GM19372 (cell line): ENCODE data around the gene ZNF543.
A peak's percentile ranks its signal among the peaks of the same experiment; 100 is the strongest.
"Not testable (repeated sequence)": the region's sequence is repeated elsewhere in the genome, so short reads cannot be mapped to it uniquely, and the experiment has no call there.

Source experiments
- ATAC-seq: cut with Tn5 transposase; IDR thresholded peaks from one replicate; pipeline ENCODE4 v1.9.1; 2021; ENCODE audit warnings: mild to moderate bottlenecking, low read depth, moderate library complexity; ENCODE audit not compliant: unreplicated experiment

Gene ZNF543

DNA sequence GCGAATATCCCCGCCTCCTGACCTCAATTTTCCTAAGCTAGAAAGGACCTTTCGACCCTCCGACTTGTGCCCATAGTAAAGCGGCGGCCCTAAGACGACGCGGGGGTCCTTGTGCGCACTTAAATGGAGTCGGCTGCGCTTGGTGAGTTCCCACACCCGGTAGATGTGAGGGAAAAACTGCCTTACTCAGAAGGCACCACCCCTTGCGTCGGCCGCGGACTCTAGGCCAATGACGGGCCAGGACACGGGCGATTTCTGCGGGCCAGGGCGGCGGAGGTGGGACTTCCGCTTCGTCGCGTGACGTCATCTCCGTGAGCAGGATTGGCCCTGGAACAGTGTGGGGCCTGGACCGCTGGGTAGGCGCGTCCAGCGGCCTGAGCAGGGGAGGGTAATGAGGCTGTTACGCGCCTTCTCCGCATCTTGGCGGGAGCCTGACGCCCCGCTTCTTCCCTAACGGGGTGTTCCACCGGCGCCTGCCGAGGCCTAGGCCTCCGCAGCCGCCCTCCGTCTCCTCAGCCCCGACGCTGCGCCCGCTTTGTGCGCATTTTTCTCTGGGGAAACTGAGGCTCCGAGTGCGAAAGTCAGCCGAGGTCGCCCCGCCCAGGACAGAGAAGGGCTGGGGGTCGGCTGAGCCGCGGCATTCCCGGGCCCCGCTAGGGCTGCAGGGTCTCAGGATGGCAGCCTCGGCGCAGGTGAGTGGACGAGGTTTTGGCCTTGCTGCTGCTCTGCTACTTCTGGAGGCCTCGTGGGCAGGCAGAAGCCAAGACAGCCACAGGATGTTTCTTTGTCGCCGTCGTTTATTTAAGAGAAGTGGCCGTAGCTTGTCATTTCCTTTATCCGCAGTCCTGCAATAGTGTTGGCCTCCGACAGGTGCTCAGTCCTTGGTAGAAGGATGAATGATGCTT, at the start of gene ZNF543:
Gene ZNF543, plus strand, starts transcription at position 293 of the 905 bp plus-strand sequence. Its CDS starts 382 bp downstream, at position 675.
- ATAC-seq: peak; percentile 93

DNA sequence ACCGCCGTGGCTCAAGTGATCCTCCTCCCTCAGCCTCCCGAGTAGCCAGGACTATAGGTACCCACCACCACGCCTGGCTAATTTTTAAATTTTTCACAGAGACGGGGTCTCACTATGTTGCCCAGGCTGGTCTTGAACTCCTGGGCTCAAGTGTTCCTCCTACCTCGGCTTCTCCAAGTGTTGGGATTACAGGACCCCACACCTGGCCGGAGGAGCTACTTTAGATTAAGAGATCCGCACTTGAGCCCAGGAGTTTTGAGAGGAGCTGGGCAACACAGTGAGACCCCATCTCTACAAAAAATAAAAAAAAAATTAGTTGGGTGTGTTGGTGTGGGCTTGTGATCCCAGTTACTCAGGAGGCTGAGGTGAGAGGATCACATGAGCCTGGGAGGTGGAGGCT, 49.0 kb upstream of the ZNF543 start:
- ATAC-seq: no peak

DNA sequence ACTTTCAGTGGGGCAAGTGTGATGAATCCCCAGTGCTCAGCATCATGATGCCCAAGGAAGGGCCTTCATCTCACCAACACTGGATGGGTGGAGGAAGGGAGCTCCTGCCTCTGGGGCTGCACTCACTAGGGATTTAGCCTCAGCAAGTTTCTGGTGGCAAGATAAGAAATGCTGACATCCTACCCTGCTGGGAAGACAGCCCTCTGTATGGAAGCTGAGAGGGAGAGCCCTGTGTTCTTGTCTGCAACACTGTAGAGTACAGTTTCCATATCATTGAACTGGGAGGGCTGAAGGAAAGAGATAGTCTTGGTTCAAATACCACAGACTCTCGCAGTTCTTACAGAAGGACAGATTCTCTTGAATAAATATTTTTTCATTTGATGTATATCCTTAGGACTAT, 47.3 kb upstream of the ZNF543 start:
- ATAC-seq: no peak

DNA sequence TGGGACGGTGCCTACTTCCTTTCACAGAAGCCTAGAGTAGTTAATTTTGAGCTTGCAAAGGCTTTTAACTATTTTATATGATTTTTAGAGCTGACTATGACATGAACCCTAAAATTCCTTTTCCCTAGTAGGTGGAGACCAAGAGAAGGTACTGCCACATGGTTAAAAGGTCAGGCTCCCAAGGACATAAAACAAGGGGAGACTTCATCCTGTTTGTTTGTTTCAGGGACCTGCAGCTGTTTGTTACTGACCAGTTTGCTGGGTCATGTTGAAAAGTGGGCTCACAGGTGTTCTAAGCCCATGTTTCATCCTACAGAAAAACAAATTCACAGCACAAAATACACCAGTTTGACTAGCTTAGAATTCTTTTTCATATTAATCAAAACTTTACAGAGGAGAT, 43.8 kb upstream of the ZNF543 start:
- no peak for ATAC-seq

DNA sequence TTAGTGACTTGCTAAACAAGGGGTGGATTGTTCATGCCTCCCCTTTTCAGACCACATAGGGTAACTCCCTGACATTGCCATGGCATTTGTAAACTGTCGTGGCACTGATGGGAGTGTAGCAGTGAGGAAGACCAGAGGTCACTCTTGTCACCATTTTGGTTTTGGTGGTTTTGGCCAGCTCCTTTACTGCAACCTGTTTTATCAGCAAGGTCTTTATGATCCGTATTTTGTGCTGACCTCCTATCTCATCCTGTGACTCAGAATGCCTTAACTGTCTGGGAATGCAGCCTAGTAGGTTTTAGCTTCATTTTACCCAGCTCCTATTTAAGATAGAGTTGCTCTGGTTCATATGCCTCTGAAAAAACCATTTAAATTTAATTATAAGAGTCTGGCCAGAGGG, 41.8 kb upstream of the ZNF543 start:
- not testable (repeated sequence) for ATAC-seq

DNA sequence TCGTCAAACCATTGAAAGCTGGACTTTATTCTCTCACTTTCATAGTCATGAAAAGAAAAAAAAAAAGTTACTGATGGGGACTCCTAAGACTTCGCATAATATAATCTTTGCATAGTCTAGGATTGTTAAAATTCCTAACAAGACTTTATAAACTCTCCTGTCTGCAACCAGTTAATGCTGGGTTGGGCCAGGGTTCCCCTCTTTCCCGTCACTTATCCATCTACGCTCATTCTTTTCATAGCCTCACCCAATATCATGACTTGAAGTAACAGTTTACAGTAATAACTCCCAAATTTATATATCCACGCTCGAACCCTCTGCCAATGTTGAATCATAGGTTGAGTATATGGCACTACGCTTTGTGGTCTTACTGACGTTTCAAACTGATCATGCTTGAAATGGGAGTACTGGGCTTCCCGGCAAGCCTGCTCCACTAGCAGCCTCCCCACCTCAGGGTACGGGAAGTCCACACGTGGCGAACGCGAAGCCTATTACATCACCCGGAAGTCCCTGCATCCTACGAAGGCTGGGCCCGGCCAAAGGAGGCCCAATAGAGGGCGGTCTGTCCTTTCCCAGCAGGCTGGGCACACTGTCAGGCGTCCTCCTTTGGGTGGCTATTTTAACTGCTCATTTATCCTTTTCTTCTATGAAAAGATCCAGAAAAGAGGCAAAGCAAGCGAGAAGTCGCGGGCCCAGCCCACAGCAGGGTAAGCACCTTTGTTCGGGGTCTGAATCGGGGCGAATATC, 40.7 kb upstream of the ZNF543 start:
- ATAC-seq: peak; percentile 66

DNA sequence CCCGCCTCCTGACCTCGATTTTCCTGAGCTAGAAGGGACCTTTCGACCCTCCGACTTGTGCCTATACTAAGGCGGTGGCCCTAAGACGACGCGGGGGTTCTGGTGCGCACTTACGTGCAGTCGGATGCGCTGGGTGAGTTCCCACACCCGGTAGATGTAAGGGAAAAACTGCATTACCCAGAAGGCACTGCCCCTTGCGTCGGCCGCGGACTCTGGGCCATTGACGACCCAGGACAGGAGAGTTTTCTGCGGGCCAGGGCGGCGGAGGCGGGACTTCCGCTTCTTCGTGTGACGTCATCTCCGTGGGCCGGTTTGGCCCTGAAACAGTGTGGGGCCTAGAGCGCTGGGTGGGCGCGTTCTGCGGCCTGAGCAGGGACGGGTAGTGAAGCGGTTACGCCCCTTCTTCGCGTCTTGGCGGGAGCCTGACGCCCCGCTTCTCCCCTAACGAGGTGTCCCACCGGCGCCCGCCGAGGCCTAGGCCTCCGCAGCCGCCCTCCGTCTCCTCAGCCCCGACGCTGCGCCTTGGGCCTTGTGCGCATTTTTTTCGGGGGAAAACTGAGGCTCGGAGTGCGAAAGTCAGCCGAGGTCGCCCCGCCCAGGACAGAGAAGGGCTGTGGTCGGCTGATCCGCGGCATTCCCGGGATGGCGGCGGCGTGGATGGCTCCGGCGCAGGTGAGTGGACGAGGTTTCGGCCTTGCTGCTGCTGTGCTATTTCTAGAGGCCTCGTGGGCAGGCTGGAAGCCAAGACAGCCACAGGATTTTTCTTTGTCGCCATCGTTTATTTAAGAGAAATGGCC, 39.9 kb upstream of the ZNF543 start, which contains the start of gene ZNF460:
Gene ZNF460, plus strand, starts transcription at position 321 of the 797 bp plus-strand sequence. Its CDS starts 322 bp downstream, at position 643.
- peak; percentile 78 for ATAC-seq

DNA sequence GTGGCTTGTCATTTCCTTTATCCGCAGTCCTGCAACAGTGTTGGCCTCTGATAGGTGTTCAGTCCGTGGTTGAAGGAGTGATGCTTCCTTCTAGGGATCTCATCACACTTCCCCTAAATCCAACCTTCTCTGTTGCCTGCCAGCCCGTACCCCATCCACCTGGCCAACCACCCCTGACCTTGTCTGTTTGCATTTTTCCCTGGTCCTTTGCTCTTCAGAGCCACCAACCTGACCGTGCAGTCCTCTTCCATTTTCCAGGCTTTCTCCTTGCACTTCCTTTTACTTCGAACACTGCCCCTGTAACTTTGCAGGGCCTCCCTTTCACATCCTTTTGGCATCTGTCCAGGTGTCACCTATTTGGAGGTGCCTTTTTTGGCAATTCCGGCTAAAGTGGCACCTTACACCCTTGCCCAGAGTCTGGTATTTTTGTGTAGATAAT, 39.3 kb upstream of the ZNF543 start:
- no peak for ATAC-seq

DNA sequence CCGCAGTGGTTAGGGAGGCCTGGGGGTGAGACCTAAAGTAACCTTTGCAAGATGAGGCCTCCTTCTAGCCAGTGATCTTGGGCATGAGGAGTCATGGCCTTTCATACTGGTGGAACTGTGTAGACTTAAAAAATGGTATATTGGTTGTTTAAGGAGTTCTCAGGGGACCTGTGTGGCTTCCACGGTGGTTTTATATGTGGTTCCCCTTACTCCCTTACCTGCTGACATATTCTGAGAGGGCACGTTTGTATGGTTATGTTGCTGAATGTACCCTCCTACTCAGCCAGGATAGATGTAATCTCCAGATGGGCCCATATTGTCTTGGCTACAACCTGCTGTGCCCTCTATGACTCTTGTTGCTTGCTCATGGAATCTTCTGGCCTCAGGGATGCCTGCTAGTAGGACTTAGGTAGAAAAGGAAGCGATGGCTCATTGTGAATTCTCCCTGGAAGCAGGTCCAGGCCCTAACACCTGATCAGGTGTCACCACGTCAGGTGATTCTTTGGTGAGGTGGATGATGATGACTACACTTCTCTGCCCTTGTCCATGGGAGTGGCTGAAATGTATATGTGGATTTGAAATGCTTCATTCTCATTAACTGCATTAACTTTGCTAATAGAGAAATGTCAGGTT, 38.1 kb upstream of the ZNF543 start:
- no peak for ATAC-seq

DNA sequence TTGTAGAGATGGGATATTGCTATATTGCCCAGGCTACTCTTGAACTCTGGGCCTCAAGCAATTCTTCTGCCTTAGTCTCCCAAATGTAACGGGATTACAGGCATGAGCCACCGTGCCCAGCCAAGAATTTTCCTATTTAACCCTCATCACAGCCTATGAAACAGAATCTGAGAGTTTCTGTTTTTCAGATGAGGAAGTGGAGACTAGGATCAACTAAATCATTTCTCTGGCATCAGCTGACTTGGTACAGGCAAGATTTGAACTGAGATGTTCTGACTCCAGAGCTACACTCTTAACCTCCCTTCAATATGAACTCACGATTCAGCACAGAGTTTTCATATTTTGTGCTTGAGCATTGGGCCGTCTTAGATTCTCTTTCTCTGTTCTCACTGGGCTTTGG, 31.9 kb upstream of the ZNF543 start:
- ATAC-seq: no peak

DNA sequence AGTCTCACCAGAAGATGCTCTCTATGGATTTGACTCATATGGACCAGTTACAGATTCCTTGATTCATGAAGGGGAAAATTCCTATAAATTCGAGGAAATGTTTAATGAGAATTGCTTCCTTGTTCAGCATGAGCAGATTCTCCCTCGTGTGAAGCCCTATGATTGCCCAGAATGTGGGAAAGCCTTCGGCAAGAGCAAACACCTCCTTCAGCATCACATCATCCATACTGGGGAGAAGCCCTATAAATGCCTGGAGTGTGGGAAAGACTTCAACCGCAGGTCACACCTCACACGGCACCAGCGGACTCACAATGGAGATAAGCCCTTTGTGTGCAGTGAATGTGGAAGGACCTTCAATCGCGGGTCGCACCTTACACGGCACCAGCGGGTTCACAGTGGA, 29.3 kb upstream of the ZNF543 start:
- ATAC-seq: no peak

DNA sequence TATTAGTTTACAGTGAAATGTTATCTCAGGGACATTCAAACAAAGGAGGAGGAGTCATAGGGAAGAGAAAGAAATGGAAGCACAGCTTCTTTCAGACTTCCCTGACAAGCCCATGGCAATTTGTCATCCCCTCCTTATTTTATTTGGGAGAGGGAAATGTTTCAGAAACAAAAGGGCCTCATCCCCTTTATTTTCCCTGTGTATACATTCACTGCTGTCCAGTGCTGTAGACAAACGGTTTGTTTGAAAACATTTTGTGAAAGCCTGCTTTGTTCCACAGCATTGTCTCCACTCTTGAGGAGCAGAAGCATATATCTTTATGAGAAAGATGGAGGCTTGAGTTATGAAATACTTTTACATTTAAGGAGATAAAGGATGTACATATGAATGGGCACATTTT, 27.7 kb upstream of the ZNF543 start:
- no peak for ATAC-seq

DNA sequence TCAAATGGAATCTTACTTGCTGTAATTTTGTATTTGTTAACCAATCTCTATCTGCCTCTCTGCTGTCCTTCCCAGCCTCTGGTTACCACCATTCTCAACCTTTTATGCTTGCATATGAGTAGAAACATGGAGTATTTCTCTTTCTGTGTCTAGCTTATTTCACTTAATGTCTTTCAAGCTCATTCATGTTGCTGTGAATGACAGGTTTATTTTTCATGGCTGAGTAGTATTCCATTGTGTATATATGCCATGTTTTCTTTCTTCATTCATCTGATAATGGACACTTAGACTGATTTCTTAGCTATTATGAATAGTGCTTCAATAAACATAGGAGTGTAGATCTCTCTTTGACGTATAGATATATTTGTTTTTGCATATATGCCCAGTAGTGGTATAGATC, 26.6 kb upstream of the ZNF543 start:
- no peak for ATAC-seq

DNA sequence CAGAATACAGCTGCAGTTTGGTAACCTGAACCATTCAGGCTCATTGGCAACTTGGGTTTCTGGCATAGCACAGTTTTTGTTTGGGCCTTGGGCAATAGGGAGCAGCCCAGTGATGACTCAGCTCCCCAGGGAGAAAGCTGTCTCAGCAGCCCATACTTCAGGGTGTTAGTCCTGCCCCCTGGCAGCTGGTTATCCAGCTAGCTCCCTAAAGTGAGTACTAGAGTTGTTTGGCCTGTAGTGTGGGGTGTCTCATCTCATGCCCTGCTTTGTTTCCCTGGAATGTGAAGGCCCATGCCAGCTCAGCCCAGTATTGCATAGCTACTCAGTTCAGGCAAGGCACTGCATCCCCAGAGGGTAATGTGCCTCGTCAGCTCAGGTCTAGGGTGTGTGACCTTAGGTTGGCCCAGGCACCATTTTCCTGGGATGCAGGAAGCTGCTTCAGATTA, 18.2 kb upstream of the ZNF543 start:
- ATAC-seq: no peak

DNA sequence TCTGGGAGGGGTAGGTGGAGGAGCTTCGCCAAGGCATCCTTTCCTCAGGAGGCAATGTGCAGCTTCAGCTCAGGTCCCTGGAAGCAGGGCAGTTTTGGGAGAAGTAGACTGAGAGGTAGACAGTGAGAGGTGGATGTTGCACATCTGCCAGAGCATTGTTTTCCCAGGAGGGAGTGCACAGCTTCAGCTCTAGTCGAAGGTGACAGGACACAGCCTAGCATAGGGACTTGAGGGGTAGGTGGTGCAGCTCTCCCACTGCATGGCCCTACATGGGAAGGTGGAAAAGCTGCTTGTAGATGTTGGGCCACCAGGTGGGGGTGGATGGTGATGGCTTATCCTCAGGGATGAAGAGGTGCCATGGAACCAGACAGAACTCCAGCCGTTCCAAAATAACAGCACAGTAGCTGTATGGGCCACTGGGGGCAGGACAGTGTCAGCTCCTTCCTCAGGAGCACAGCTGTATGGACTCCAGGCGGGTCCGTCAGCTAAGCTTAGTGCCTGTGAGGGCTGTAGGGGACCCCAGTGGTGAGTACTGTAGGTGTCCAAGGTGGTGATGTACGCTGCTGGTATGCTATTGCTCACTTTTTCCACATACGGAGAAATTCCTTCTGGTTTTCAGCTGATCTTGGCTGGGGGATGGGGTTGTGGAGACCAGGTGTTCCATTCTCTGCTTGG, 17.4 kb upstream of the ZNF543 start:
- no peak for ATAC-seq

DNA sequence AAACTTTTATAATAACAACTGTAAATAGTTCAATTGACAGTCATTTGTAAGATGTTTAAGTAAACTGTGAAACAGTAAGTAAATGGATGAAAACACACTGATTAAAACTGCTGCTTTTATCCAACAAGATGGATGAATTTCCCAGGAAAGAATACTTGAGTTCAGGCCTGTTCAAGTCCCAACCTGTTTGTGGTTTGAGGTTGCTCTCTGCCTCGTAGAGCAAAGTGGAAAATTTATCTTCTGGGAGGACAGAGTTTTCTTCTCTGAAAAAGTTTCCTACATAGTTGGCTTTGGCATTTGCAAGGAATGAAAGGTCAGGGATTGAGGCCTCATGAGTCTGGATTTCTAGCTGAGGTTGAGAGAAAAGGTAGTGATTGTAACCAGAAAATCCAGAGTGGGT, 15.2 kb upstream of the ZNF543 start:
- ATAC-seq: no peak

DNA sequence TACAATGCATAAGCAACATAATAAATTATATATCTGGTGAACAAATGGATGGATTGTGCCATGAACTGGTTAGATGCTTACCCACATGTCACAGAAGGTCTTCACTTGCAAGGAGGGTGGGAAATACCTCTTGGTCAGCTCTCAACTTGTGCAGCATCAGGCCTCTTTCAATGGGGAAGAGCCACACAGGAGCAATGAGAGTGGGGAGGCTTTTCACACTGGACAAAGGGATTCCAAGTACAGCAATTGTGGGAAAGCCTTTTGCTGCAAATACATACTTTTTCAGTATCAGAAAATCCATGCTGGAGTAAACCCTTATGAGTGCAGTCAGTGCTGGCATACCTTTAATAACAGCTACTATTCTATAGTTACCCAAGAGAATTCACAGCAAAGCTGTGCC, 11.8 kb upstream of the ZNF543 start:
- ATAC-seq: no peak

DNA sequence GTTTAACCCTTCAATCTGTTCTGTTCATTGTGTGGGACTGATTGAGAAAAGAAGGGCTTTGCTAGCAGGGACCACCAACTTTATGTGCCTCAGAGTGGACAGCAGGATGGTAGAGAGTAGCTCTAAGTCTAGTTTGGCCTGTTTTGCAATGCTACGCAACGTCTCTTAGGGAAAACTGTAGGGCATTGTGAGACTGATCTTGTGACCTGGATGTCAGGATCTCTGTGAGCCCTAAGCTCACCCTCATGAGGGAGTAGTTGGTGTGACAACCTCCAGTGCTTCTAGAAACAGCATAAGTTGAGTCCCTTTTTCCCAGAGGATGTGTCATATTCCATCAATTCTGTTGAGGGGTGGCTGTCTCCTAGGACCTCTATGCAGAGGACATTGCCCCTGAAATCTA, 9.5 kb upstream of the ZNF543 start:
- ATAC-seq: no peak

DNA sequence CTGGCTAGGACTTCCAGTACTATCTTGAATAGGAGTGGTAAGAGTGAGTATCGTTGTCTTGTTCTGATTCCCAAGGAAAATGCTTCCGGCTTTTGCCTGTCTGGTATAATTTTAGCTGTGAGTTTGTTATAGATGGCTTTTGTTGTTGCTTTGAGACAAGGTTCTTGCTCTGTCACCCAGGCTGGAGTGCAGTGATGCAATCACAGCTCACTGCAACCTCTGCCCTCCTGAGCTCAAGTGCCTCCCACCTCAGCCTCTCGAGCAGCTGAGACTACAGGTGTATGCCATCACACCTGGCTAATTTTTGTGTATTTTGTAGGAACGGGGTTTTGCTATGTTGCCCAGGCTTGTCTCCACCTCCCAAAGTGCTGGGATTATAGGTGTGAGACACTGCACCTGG, 6.1 kb upstream of the ZNF543 start:
- ATAC-seq: no peak

DNA sequence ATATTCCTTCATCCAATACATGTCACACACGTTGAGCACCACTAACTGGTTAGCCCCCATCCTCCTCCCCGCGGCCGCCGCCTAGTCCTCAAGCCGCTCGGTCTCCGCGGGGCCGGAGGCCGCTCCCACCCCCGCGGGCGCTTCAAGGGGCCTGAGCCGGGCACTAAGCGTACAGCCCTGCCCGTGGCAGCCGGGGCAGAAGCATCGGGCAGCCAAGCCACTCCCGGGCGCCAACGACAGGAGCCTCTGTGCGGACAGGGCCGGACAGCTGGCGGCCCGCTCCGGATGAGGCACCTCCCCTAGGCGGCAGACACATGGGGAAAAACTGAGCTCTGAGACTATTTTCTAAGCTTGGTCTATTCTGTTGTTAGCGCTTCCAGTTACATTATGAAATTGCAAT, 2.8 kb upstream of the ZNF543 start:
- no peak for ATAC-seq
